ENCODE data around the gene TRABD2B.

TRABD2B gene

GRCh38 chr1:47830021-47830420, 167.2 kb downstream of the TRABD2B start:
- no peak for DNase-seq (ENCODE audit: low read depth in 2 of 2)

- DNase-seq (ENCODE audit: low read depth in 2 of 2), result no peak
Observed at GRCh38 chr1:47828978-47829377, 168.2 kb downstream of the TRABD2B start.

- no peak for DNase-seq (ENCODE audit: low read depth in 2 of 2)
Observed at GRCh38 chr1:47827109-47827508, 170.1 kb downstream of the TRABD2B start.

GRCh38 chr1:47824716-47825115, 172.5 kb downstream of the TRABD2B start:
- DNase-seq (ENCODE audit: low read depth in 2 of 2), result no peak

GRCh38 chr1:47824297-47824696, 172.9 kb downstream of the TRABD2B start:
- DNase-seq (ENCODE audit: low read depth in 2 of 2), result no peak

- no peak for DNase-seq (ENCODE audit: low read depth in 2 of 2)
Observed at GRCh38 chr1:47823040-47823808, 174.0 kb downstream of the TRABD2B start.

GRCh38 chr1:47821760-47822159, 175.4 kb downstream of the TRABD2B start:
- DNase-seq (ENCODE audit: low read depth in 2 of 2), result no peak

- no peak for DNase-seq (ENCODE audit: low read depth in 2 of 2)
Observed at GRCh38 chr1:47819574-47819888, 177.7 kb downstream of the TRABD2B start.

- no peak for DNase-seq (ENCODE audit: low read depth in 2 of 2)
Observed at GRCh38 chr1:47818682-47819573, 178.3 kb downstream of the TRABD2B start.

GRCh38 chr1:47817861-47818260, 179.3 kb downstream of the TRABD2B start:
- no peak for DNase-seq (ENCODE audit: low read depth in 2 of 2)

GRCh38 chr1:47816325-47817071, 180.7 kb downstream of the TRABD2B start:
- no peak for DNase-seq (ENCODE audit: low read depth in 2 of 2)

GRCh38 chr1:47814612-47815395, 182.4 kb downstream of the TRABD2B start:
- DNase-seq (ENCODE audit: low read depth in 2 of 2), result no peak

GRCh38 chr1:47813970-47814369, 183.2 kb downstream of the TRABD2B start:
- no peak for DNase-seq (ENCODE audit: low read depth in 2 of 2)

- no peak for DNase-seq (ENCODE audit: low read depth in 2 of 2)
Observed at GRCh38 chr1:47812904-47813514, 184.2 kb downstream of the TRABD2B start.

- DNase-seq (ENCODE audit: low read depth in 2 of 2), result no peak
Observed at GRCh38 chr1:47810964-47811682, 186.1 kb downstream of the TRABD2B start.

- DNase-seq (ENCODE audit: low read depth in 2 of 2), result no peak
Observed at GRCh38 chr1:47809301-47810084, 187.7 kb downstream of the TRABD2B start.

- no peak for DNase-seq (ENCODE audit: low read depth in 2 of 2)
Observed at GRCh38 chr1:47808612-47809011, 188.6 kb downstream of the TRABD2B start.

GRCh38 chr1:47805921-47806361, 191.2 kb downstream of the TRABD2B start:
- DNase-seq (ENCODE audit: low read depth in 2 of 2), result no peak

- no peak for DNase-seq (ENCODE audit: low read depth in 2 of 2)
Observed at GRCh38 chr1:47805018-47805417, 192.2 kb downstream of the TRABD2B start.

All from stimulated activated CD8-positive, alpha-beta memory T cell treated with anti-CD3 and anti-CD28 coated beads, Interleukin-7, amount 100 ng/mL, for 4 hours (primary cell).